Activated naive CD8-positive, alpha-beta T cell treated with anti-CD3 and anti-CD28 coated beads, Interleukin-2, amount 50 U/mL, for 24 hours (primary cell): Measurements from ENCODE around the gene DHTKD1.
"Not testable (repeated sequence)": the region's sequence is repeated elsewhere in the genome, so short reads cannot be mapped to it uniquely, and the experiment has no call there.

Source experiments
- ATAC-seq: fragments of 150-1000 bp; cut with Tn5 transposase; one replicate; pipeline ENCODE4 v1.10.0; 2021
- DNase-seq: peaks from one replicate; pipeline ENCODE4 v3.0.0; 2021
- H3K27ac Mint-ChIP-seq: one replicate; pipeline ENCODE4 v1.8.0; 2021; ENCODE audit warnings: mild to moderate bottlenecking, mixed read lengths
- H3K27me3 Mint-ChIP-seq: one replicate; pipeline ENCODE4 v1.8.0; 2021; ENCODE audit warnings: mixed read lengths
- H3K36me3 Mint-ChIP-seq: one replicate; pipeline ENCODE4 v1.8.0; 2021; ENCODE audit warnings: low read depth, mixed read lengths
- H3K4me1 Mint-ChIP-seq: one replicate; pipeline ENCODE4 v1.8.0; 2021; ENCODE audit warnings: mixed read lengths
- H3K4me3 Mint-ChIP-seq: one replicate; pipeline ENCODE4 v1.8.0; 2021; ENCODE audit warnings: mild to moderate bottlenecking, moderate library complexity, mixed read lengths
- H3K9me3 Mint-ChIP-seq: one replicate; pipeline ENCODE4 v1.8.0; 2021; ENCODE audit warnings: mixed read lengths

DHTKD1 gene

GRCh38 chr10:12150163-12150562 is 81.4 kb downstream of the DHTKD1 start:
- peaks cover 23% of the 10 kb centered on the region for H3K36me3 Mint-ChIP-seq
- no peaks in the 10 kb centered on the region for H3K9me3 Mint-ChIP-seq
- H3K27me3 Mint-ChIP-seq = no peaks in the 10 kb centered on the region
- no peak overlapping the region for H3K27ac Mint-ChIP-seq
- H3K4me1 Mint-ChIP-seq = no peaks in the 10 kb centered on the region
- DNase-seq (no peak), ATAC-seq (no peak)
- no peak overlapping the region for H3K4me3 Mint-ChIP-seq

GRCh38 chr10:12154516-12154915 is 85.8 kb downstream of the DHTKD1 start:
- DNase-seq (no peak), ATAC-seq (no peak)
- H3K4me1 Mint-ChIP-seq = no peaks in the 10 kb centered on the region
- no peaks in the 10 kb centered on the region for H3K9me3 Mint-ChIP-seq
- H3K4me3 Mint-ChIP-seq = no peak overlapping the region
- H3K36me3 Mint-ChIP-seq = peaks cover 26% of the 10 kb centered on the region
- H3K27ac Mint-ChIP-seq = no peak overlapping the region
- no peaks in the 10 kb centered on the region for H3K27me3 Mint-ChIP-seq

GRCh38 chr10:12156367-12157123 is 87.8 kb downstream of the DHTKD1 start:
- no peaks in the 10 kb centered on the region for H3K4me1 Mint-ChIP-seq
- peaks cover 29% of the 10 kb centered on the region for H3K36me3 Mint-ChIP-seq
- H3K9me3 Mint-ChIP-seq = no peaks in the 10 kb centered on the region
- H3K4me3 Mint-ChIP-seq = no peak overlapping the region
- no peak for ATAC-seq
- H3K27me3 Mint-ChIP-seq = no peaks in the 10 kb centered on the region
- no peak for DNase-seq
- no peak overlapping the region for H3K27ac Mint-ChIP-seq

DNA sequence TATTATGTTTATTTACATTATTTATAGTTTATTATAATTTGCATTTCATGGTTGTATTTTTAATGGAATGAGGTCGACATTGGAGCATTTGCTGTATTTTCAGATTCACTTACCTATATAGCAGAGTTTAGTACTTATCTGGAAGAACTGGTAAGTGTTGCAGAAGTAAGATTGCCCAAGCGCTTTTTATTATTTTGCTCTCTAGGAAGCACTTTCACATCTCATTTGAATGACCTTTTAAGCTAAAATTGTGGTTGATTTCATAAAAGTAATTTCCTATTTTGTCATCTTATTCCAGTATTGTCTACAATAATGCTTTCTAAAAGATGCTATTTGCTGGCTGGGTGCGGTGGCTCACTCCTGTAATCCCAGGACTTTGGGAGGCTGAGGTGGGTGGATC is 89.4 kb downstream of the DHTKD1 start:
- Mint-ChIP-seq H3K27me3 (no peaks in the 10 kb centered on the region), H3K4me1 (no peaks in the 10 kb centered on the region), H3K36me3 (peaks cover 31% of the 10 kb centered on the region), H3K9me3 (no peaks in the 10 kb centered on the region), H3K27ac (no peak overlapping the region), H3K4me3 (no peak overlapping the region)
- ATAC-seq (no peak), DNase-seq (no peak)

GRCh38 chr10:12160664-12161063 is 91.9 kb downstream of the DHTKD1 start:
- H3K36me3 Mint-ChIP-seq = peaks cover 36% of the 10 kb centered on the region
- no peak for ATAC-seq
- DNase-seq = no peak
- no peak overlapping the region for H3K27ac Mint-ChIP-seq
- H3K4me1 Mint-ChIP-seq = no peaks in the 10 kb centered on the region
- H3K9me3 Mint-ChIP-seq = no peaks in the 10 kb centered on the region
- no peak overlapping the region for H3K4me3 Mint-ChIP-seq
- no peaks in the 10 kb centered on the region for H3K27me3 Mint-ChIP-seq

- DNase-seq (no peak), ATAC-seq (no peak)
- H3K4me1 Mint-ChIP-seq = no peaks in the 10 kb centered on the region
- no peaks in the 10 kb centered on the region for H3K9me3 Mint-ChIP-seq
- no peak overlapping the region for H3K4me3 Mint-ChIP-seq
- peaks cover 45% of the 10 kb centered on the region for H3K36me3 Mint-ChIP-seq
- H3K27ac Mint-ChIP-seq = no peak overlapping the region
- no peaks in the 10 kb centered on the region for H3K27me3 Mint-ChIP-seq
Measured at GRCh38 chr10:12162927-12163326, 94.2 kb downstream of the DHTKD1 start.

DNA sequence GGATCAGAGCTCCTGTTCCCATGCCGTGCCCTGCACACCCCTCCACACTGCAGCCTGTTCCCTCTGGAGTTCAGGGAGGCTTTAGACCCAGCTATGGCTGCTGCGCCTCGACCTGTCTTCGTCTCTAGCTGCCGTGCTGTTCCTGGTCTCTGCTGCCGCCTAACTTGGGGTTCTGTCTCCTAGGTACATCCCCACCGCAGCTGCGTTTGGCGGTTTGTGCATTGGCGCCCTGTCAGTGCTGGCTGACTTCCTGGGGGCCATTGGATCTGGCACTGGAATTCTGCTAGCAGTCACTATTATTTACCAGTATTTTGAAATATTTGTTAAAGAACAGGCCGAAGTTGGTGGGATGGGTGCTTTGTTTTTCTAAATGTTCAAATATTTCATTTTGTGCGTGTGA is 95.3 kb downstream of the DHTKD1 start:
- H3K27ac Mint-ChIP-seq = no peak overlapping the region
- ATAC-seq (no peak), DNase-seq (no peak)
- no peaks in the 10 kb centered on the region for H3K9me3 Mint-ChIP-seq
- H3K4me3 Mint-ChIP-seq = no peak overlapping the region
- no peaks in the 10 kb centered on the region for H3K4me1 Mint-ChIP-seq
- peaks cover 40% of the 10 kb centered on the region for H3K36me3 Mint-ChIP-seq
- no peaks in the 10 kb centered on the region for H3K27me3 Mint-ChIP-seq

DNA sequence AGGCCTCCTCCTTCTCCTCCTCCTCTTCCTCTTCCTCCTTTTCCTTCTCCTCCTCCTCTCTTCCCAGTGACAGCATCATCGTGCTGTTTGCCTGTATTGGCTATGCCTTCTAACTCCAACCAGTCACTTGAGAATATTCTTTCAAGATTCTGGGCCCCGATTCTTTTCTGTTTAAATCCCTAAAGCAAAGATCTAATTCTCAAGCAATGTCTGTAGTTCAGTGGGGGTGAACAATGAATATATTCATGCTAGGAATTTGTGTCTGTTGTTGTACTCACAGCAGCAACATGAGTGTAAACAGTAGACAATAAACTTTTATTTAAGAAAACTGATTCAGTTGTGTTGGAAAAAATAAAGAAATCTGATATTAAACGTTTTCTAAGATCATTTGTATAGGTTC is 96.3 kb downstream of the DHTKD1 start:
- DNase-seq (no peak), ATAC-seq (no peak)
- Mint-ChIP-seq H3K4me3 (no peak overlapping the region), H3K9me3 (no peaks in the 10 kb centered on the region), H3K27ac (peak overlapping the region; percentile 49), H3K4me1 (no peaks in the 10 kb centered on the region), H3K27me3 (no peaks in the 10 kb centered on the region), H3K36me3 (peaks cover 48% of the 10 kb centered on the region)

DNA sequence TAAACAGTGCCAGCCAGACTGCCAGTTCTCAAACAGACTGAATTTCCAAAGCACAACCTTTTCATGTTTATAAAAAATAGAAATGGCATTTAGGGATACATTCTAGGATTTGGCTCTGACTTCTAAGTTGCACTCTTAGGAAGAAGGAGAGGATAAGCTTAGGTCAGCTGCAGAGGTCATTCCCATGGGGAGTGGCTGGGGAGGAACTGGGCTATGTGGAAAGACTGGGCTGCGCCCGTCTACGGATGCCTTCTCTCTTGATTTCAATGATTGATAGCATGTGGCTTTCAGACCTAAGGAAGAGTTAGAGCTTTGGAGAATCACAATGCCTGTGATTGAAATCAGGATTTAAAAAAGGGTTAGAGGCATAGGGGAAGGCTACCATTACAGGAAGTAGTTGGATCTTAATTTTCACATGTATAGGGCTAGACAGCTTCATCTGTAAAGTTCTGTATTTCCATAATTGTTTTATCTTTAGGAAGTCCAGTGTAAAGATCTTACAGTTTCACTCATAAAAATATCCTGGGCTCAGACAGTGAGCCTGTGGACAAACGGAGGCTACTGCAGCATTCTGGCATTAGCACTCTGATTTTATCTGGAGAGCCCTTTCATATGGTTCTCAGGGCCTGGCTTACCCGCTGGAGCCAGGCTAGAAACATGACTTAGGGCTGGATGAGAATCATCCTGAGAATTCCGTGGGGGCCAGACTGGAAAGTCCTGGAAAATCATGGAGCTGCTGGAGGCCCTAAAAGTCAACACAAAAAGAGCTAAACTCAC is 97.4 kb downstream of the DHTKD1 start:
- peaks cover 47% of the 10 kb centered on the region for H3K36me3 Mint-ChIP-seq
- ATAC-seq (no peak), DNase-seq (no peak)
- no peaks in the 10 kb centered on the region for H3K9me3 Mint-ChIP-seq
- no peak overlapping the region for H3K4me3 Mint-ChIP-seq
- no peaks in the 10 kb centered on the region for H3K4me1 Mint-ChIP-seq
- H3K27ac Mint-ChIP-seq = no peak overlapping the region
- no peaks in the 10 kb centered on the region for H3K27me3 Mint-ChIP-seq

DNA sequence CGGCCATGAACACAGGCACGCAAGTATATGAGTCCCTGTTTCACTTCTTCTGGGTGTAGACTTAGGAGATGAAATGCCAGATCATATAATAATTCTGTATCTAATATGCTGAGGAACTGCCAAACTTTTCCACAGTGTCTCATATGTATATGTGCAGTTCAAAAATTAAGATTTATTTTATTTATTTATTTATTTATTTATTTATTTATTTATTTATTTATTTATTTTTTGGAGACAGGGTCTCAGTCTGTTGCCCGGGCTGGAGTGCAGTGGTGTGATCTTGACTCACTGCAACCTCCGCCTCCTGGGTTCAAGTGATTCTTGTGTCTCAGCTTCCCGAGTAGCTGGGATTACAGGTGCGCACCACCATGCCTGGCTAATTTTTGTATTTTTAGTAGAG is 102.8 kb downstream of the DHTKD1 start:
- not testable (repeated sequence) for H3K9me3 Mint-ChIP-seq, H3K4me1 Mint-ChIP-seq, H3K27ac Mint-ChIP-seq, H3K27me3 Mint-ChIP-seq, ATAC-seq, H3K4me3 Mint-ChIP-seq, DNase-seq
- peaks cover 59% of the 10 kb centered on the region for H3K36me3 Mint-ChIP-seq
